OCI-LY1 (cell line): ENCODE results near the gene KIF15.

Source experiments
- CTCF ChIP-seq: fragments of 200-600 bp; sonication (generic), shearing (Covaris generic); IDR thresholded peaks from 2 replicates; pipeline ENCODE4 v1.5.1; 2017; ENCODE audit warnings: mild to moderate bottlenecking, antibody characterized with exemption, low read length, moderate library complexity, mixed read lengths
- EZH2 ChIP-seq: fragments of 200-600 bp; sonication (generic), shearing (Covaris generic); IDR thresholded peaks from 2 replicates; pipeline ENCODE4 v1.8.0; 2017; ENCODE audit warnings: borderline replicate concordance, mixed run types, mild to moderate bottlenecking, antibody characterized with exemption, low read length, moderate library complexity, mixed read lengths

GRCh38 chr3:44875596-44875995, 114.0 kb downstream of the KIF15 start:
- TF ChIP-seq CTCF (no peak), EZH2 (no peak)
